OCI-LY7 (cell line): Measurements from ENCODE around the gene PDE8B. TPM values are rescaled to one million over a fixed set of nuclear protein-coding genes. Genes with fewer than 3 reads are reported as not detected.

ENCODE experiments used
- BruUV-seq: library from RNA; stranded (reverse); fragments of 400-500 nt; replicated peaks from 2 replicates; lab custom pipeline; 2021; lab: Mats Ljungman, UMichigan
- CTCF ChIA-PET: fragments of 300-600 bp; sonication (Branson Sonifier 250); formaldehyde crosslinking; loops from one replicate; lab custom pipeline; 2022; ENCODE audit warnings: antibody characterized with exemption; ENCODE audit not compliant: unreplicated experiment; lab: Charles Lee
- POLR2A ChIA-PET: fragments of 300-600 bp; sonication (Branson Sonifier 250); formaldehyde crosslinking; loops from one replicate; lab custom pipeline; 2022; ENCODE audit warnings: antibody characterized with exemption; lab: Charles Lee
- DNase-seq: peaks from one replicate; pipeline ENCODE4 v3.0.0-alpha.2; 2015; ENCODE audit warnings: low spot score
- H2AFZ ChIP-seq: fragments of 200-600 bp; sonication (generic), shearing (Covaris generic); 2 replicates; pipeline ENCODE4 v1.6.1; 2014; ENCODE audit warnings: mild to moderate bottlenecking, antibody characterized with exemption, low read length, moderate library complexity
- H3K27ac ChIP-seq: fragments of 200-600 bp; sonication (generic); 2 replicates; pipeline ENCODE4 v1.5.1; 2014; ENCODE audit warnings: mixed run types, low read depth, mild to moderate bottlenecking, moderate library complexity, low read length, inconsistent platforms; ENCODE audit not compliant: poor library complexity, severe bottlenecking
- H3K36me3 ChIP-seq: fragments of 200-600 bp; sonication (generic); 2 replicates; pipeline ENCODE4 v1.6.1; 2014; ENCODE audit warnings: mild to moderate bottlenecking, antibody characterized with exemption, low read length, moderate library complexity, mixed read lengths; ENCODE audit not compliant: insufficient read depth
- H3K4me1 ChIP-seq: fragments of 200-600 bp; sonication (generic); 2 replicates; pipeline ENCODE4 v1.5.1; 2014; ENCODE audit warnings: mild to moderate bottlenecking, low read length; ENCODE audit not compliant: insufficient read depth, poor library complexity, severe bottlenecking
- H3K4me2 ChIP-seq: fragments of 200-600 bp; sonication (generic); 2 replicates; pipeline ENCODE4 v1.6.1; 2014; ENCODE audit warnings: mild to moderate bottlenecking, low read length
- H3K4me3 ChIP-seq: fragments of 200-600 bp; sonication (generic); 2 replicates; pipeline ENCODE4 v1.5.1; 2014; ENCODE audit warnings: mild to moderate bottlenecking, low read depth, low read length; ENCODE audit not compliant: poor library complexity, severe bottlenecking
- H3K79me2 ChIP-seq: fragments of 200-600 bp; sonication (generic); 2 replicates; pipeline ENCODE4 v1.6.1; 2016; ENCODE audit warnings: low read depth, mild to moderate bottlenecking, low read length, moderate library complexity, mixed read lengths; ENCODE audit not compliant: insufficient read depth
- H3K9me2 ChIP-seq: fragments of 200-600 bp; sonication (generic); 2 replicates; pipeline ENCODE4 v1.6.1; 2016; ENCODE audit warnings: mild to moderate bottlenecking, low read length, mixed read lengths; ENCODE audit not compliant: insufficient read depth
- H3K9me3 ChIP-seq: fragments of 200-600 bp; sonication (generic); 2 replicates; pipeline ENCODE4 v1.6.1; 2014; ENCODE audit warnings: mild to moderate bottlenecking, mixed run types, low read length, mixed read lengths
- H4K20me1 ChIP-seq: fragments of 200-600 bp; sonication (generic); 2 replicates; pipeline ENCODE4 v1.6.1; 2014; ENCODE audit warnings: mild to moderate bottlenecking, antibody characterized with exemption, low read length, moderate library complexity, mixed read lengths; ENCODE audit not compliant: insufficient read depth
- CTCF ChIP-seq: fragments of 200-600 bp; sonication (generic); conservative IDR thresholded peaks from 2 replicates; pipeline ENCODE4 v1.5.1; 2014; ENCODE audit warnings: mild to moderate bottlenecking, antibody characterized with exemption, low read length, moderate library complexity, mixed read lengths
- EZH2phosphoT487 ChIP-seq: fragments of 200-600 bp; sonication (generic); IDR thresholded peaks from 2 replicates; pipeline ENCODE4 v1.6.1; 2018; ENCODE audit warnings: low read depth, borderline replicate concordance, mild to moderate bottlenecking, mixed run types, antibody characterized with exemption, low read length, moderate library complexity, mixed read lengths
- intact Hi-C: fragments of 100-400 bp; cut with micrococcal nuclease; formaldehyde crosslinking; loops from one replicate; pipeline ENCODE4 v1.10.0; 2022; ENCODE audit not compliant: unreplicated experiment
- total RNA-seq, 2 experiments: library from RNA; depleted of rRNA in 1 of 2; stranded (reverse); fragments of >200 nt in 1 of 2; shearing (Covaris generic) in 1 of 2; gene quantifications; 2 replicates each; pipeline ENCODE4 v1.2.3, GENCODE V29; 2014 to 2022

The PDE8B gene
- total RNA-seq, 2 experiments from 2014 or later, result 0.21 to 0.22 TPM

GRCh38 chr5:77302247-77302646 lies 91.8 kb downstream of the PDE8B start:
- H3K36me3 ChIP-seq, result no peaks in the 10 kb centered on the region
- BruUV-seq, result no TSS peak
- ChIA-PET CTCF (no interaction called here), POLR2A (no interaction called here)
- no peaks in the 10 kb centered on the region for H3K9me2 ChIP-seq
- no peaks in the 10 kb centered on the region for H4K20me1 ChIP-seq
- H3K27ac ChIP-seq, result no peak overlapping the region
- intact Hi-C loops, result no loop called here
- H2AFZ ChIP-seq, result no peak overlapping the region
- H3K4me2 ChIP-seq, result no peak overlapping the region
- H3K79me2 ChIP-seq, result no peaks in the 10 kb centered on the region
- H3K9me3 ChIP-seq, result no peaks in the 10 kb centered on the region
- TF ChIP-seq EZH2phosphoT487, result no peak
- no peak for TF ChIP-seq CTCF
- no peak for DNase-seq
- no peaks in the 10 kb centered on the region for H3K4me1 ChIP-seq
- H3K4me3 ChIP-seq, result no peak overlapping the region

GRCh38 chr5:77302653-77303052 lies 92.2 kb downstream of the PDE8B start:
- Histone ChIP-seq H3K9me2 (no peaks in the 10 kb centered on the region), H3K9me3 (no peaks in the 10 kb centered on the region), H3K27ac (no peak overlapping the region), H4K20me1 (no peaks in the 10 kb centered on the region), H3K79me2 (no peaks in the 10 kb centered on the region), H3K4me1 (no peaks in the 10 kb centered on the region), H3K36me3 (no peaks in the 10 kb centered on the region), H3K4me3 (no peak overlapping the region), H2AFZ (no peak overlapping the region), H3K4me2 (no peak overlapping the region)
- ChIA-PET POLR2A (no interaction called here), CTCF (no interaction called here)
- TF ChIP-seq EZH2phosphoT487 (no peak), CTCF (no peak)
- intact Hi-C loops, result no loop called here
- no TSS peak for BruUV-seq
- DNase-seq, result no peak

- POLR2A ChIA-PET, result interaction anchor here (0.6 kb wide), 1 partner anchor 405 kb away, joined by 3 read pairs; no protein-coding TSS in a partner anchor
- Histone ChIP-seq H3K9me2 (no peaks in the 10 kb centered on the region), H3K27ac (no peak overlapping the region), H3K4me3 (no peak overlapping the region), H2AFZ (no peak overlapping the region), H3K36me3 (no peaks in the 10 kb centered on the region), H3K4me2 (no peak overlapping the region), H3K9me3 (no peaks in the 10 kb centered on the region), H3K4me1 (no peaks in the 10 kb centered on the region), H4K20me1 (no peaks in the 10 kb centered on the region), H3K79me2 (no peaks in the 10 kb centered on the region)
- intact Hi-C loops, result no loop called here
- DNase-seq, result no peak
- CTCF ChIA-PET, result no interaction called here
- BruUV-seq, result no TSS peak
- TF ChIP-seq CTCF, result no peak
- TF ChIP-seq EZH2phosphoT487, result no peak
Observed at GRCh38 chr5:77304388-77304787, 93.9 kb downstream of the PDE8B start.
